Omental fat pad (tissue), 4 donors: ENCODE results near the gene ITSN1. TPM values are rescaled to one million over a fixed set of nuclear protein-coding genes. Genes with fewer than 3 reads are reported as not detected.
"Not testable (repeated sequence)": the region's sequence is repeated elsewhere in the genome, so short reads cannot be mapped to it uniquely, and the experiment has no call there.

Experiments used
- ATAC-seq: fragments of 150-250 bp; one replicate; pipeline ENCODE4 v1.9.1; 2016; ENCODE audit warnings: mild to moderate bottlenecking, moderate library complexity; ENCODE audit not compliant: low FRiP score
- DNase-seq: peaks from one replicate; pipeline ENCODE4 v3.0.0-alpha.2; 2019; ENCODE audit warnings: low spot score
- total RNA-seq, 4 donors: library from RNA; depleted of rRNA; stranded (reverse); fragments of >200 nt; gene quantifications; one replicate each; pipeline ENCODE4 v1.1.0, GENCODE V29; 2016
- TF ChIP-seq, protein P1 (sequence below), 3 donors: fragments of 450-650 bp; IDR thresholded peaks; one replicate each; pipeline ENCODE4 v1.5.1; 2016 to 2017; ENCODE audit warnings: antibody characterized with exemption in 3 of 3, mild to moderate bottlenecking in 3 of 3, moderate library complexity in 2 of 3

Gene ITSN1
- total RNA-seq, 4 donors from 2014 or later, result 71.4 to 248 (median 151) TPM

DNA sequence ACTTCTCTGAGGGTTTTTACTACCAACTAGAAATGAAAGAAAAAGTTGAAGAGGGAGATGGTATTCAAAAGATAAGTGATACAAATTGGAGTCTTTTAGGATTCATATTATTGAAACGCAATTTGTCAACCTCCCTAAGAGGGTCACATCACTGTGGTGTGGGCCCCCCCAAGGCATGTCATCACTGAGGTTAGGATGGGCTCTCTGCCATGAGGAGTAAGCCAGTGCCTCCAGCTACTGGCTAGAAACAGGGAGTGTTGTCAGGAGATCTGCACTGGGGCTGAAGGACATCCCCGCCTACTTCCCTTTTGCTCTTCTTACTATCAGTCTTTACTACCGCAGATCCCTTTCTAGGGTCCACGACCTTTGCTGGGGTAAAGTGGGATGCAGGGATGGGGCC, 25.9 kb downstream of the ITSN1 start:
- TF ChIP-seq, protein P1, sequence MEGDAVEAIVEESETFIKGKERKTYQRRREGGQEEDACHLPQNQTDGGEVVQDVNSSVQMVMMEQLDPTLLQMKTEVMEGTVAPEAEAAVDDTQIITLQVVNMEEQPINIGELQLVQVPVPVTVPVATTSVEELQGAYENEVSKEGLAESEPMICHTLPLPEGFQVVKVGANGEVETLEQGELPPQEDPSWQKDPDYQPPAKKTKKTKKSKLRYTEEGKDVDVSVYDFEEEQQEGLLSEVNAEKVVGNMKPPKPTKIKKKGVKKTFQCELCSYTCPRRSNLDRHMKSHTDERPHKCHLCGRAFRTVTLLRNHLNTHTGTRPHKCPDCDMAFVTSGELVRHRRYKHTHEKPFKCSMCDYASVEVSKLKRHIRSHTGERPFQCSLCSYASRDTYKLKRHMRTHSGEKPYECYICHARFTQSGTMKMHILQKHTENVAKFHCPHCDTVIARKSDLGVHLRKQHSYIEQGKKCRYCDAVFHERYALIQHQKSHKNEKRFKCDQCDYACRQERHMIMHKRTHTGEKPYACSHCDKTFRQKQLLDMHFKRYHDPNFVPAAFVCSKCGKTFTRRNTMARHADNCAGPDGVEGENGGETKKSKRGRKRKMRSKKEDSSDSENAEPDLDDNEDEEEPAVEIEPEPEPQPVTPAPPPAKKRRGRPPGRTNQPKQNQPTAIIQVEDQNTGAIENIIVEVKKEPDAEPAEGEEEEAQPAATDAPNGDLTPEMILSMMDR (IDR thresholded peaks at IDR 0.05), result no peak
- ATAC-seq (no peak), DNase-seq (no peak)

DNA sequence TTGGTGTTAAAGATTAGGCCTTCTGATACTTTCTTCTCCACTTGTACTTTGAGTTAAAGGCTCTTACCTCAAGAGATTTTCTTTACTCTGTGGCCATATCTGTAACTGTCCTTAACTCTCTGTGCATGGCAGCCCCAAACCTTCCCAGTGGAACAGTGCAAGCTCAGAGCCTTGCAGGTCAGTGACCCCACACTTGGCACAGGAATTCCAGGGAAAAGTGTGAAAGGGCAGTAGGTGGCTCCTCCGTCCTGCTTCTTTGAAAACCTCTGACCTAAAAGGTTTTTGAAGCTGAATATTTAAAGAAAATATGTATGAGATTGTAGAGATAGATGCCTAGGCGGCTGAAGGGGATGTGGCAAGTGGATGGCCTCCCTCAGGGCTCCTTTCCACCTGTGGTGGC, 26.3 kb downstream of the ITSN1 start:
- DNase-seq (no peak), ATAC-seq (no peak)
- TF ChIP-seq, protein P1 (IDR thresholded peaks at IDR 0.05), result no peak

DNA sequence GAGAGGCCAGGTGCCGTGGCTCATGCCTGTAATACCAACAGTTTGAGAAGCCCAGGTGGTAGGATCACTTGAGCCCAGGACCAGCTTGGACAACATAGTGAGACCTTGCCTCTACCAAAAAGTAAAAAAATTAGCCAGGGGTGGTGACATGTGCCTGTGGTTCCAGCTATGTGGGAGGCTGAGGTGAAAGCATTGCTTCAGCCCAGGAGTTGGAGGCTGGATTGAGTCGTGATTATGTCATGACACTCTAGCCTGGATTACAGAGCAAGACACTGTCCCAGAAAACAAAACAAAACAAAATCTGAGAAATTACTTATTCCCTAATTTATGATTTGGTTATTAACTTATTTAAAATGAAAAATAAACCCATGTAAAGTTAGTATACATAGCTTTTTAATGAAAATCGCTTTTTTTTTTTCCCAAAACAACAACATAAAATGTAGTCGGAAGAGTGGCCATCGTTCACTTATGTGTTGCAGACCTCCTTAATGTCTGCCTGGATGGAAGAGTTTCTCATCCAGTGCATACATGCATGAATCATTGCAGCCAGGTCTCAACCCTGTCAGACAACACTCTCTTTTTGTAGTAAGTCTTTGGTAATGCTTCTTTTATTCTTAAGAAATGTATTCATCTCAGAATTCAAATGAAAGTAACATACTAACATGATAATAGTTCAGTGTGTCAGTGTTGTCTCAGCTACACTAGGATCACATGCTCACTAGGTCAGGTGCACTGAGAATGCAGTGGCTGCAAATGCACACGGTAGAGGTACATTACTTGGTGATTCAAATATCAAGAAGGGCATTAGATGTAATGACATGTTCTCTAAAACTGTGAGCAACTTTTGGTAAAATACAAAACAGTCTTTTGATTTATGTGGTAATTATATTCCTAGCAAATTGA, 28.0 kb downstream of the ITSN1 start:
- DNase-seq (no peak), ATAC-seq (no peak)
- TF ChIP-seq, protein P1 (IDR thresholded peaks at IDR 0.05), result no peak

DNA sequence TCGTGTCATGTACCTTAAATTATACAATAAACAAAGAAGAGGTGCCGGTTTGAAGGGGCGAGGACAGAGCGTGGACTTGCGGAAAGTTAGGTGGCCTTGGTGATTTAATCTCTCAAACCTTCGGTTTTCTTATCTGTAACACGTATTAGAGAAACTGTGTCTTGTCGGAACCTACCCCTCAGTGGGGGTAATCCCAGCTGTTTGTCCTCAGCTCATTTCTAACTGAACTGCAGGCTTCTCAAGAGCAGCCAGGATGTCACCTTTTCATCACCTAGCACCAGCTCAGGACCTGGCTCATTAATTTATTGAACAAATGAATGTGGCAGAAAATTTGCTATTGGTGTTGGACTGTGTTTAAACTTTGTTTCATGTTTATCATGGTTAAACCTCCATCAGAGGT, 31.2 kb downstream of the ITSN1 start:
- ATAC-seq (no peak), DNase-seq (no peak)
- TF ChIP-seq, protein P1 (IDR thresholded peaks at IDR 0.05), result no peak

DNA sequence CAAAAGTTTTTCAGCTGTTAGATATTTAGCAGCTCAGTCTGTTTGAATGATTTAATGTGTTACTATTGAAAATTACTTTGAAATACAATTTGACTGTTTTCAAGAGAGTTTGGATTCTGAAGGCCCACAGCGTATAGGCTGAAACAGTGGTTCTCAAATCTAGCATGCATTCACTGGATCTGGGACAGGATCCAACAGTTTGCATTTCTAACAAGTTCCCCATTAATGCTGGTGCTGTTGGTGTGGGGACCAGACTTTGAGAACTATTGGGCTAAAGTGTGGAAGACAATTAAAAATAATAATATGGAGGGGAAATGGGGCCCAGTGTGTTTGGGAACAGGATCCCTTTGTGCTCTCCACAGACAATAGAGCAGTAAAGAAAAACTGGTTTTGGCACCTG, 31.9 kb downstream of the ITSN1 start:
- ATAC-seq, result no peak
- TF ChIP-seq, protein P1 (IDR thresholded peaks at IDR 0.05), result no peak
- no peak for DNase-seq

DNA sequence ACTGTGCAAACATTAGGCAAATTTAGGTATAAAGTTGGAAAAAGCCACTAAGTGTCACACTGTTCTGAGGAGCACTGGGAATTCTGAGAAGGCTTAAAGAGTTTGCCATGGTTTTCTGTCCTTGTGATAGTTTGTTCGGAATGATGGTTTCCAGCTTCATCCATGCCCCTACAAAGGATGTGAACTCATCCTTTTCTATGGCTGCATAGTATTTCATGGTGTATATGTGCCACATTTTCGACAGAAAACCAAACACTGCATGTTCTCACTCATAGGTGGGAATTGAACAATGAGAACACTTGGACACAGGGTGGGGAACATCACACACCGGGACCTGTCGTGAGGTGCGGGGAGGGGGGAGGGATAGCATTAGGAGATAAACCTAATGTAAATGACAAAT, 34.4 kb downstream of the ITSN1 start:
- not testable (repeated sequence) for DNase-seq, ATAC-seq

DNA sequence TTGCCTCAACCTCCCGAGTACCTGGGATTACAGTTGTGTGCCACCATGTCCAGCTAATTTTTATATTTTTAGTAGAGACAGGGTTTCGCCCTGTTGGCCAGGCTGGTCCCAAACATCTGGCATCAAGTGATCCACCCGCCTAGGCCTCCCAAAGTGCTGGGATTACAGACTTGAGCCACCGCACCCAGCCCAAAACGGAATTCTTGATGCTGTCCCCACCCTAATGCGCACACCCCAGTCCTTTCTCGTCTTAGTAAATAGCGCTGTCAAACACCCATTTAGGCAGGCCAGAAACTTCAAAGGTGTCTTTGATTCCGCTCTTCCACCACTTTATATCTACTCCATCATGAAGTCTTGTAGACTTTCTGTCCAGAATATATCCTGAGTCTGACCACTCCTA, 35.1 kb downstream of the ITSN1 start:
- DNase-seq (no peak), ATAC-seq (no peak)
- TF ChIP-seq, protein P1 (IDR thresholded peaks at IDR 0.05), result no peak
